K562 (cell line): ENCODE measurements around the gene SAMD14. TPM values are rescaled to one million over a fixed set of nuclear protein-coding genes. Genes with fewer than 3 reads are reported as not detected.

Experiments
- FIP1L1 ChIP-seq: fragments of 200-400 bp; formaldehyde crosslinking; IDR thresholded peaks from 2 replicates; pipeline ENCODE4 v1.6.1; 2018; ENCODE audit warnings: mild to moderate bottlenecking, low read depth, low read length; ENCODE audit not compliant: poor library complexity, severe bottlenecking
- MAFF ChIP-seq: IDR thresholded peaks from 2 replicates; pipeline ENCODE4 v1.6.1; 2012; ENCODE audit warnings: low read length, improper control_type of control experiment
- NCOA4 ChIP-seq: fragments of 450-650 bp; IDR thresholded peaks from 2 replicates; pipeline ENCODE4 v1.6.1; 2018; ENCODE audit warnings: mild to moderate bottlenecking; ENCODE audit not compliant: partially characterized antibody
- POLR2A ChIP-seq: fragments of 450-650 bp; conservative IDR thresholded peaks from 2 replicates; pipeline ENCODE4 v1.6.1; 2016
- SETDB1 ChIP-seq: IDR thresholded peaks from one replicate; pipeline ENCODE4 v1.6.1; 2012; ENCODE audit warnings: low read length, control low read depth, inconsistent platforms
- SNAPC5 ChIP-seq: fragments of 250-450 bp; sonication (Bioruptor Pico); IDR thresholded peaks from 2 replicates; pipeline ENCODE4 v1.8.0; 2021; ENCODE audit warnings: moderate library complexity, mild to moderate bottlenecking, inconsistent platforms
- SPI1 ChIP-seq: IDR thresholded peaks from 2 replicates; pipeline ENCODE4 v1.6.1; 2011; ENCODE audit warnings: low read depth, low read length, control low read depth, borderline replicate concordance
- ZBTB7A ChIP-seq: IDR thresholded peaks from 2 replicates; pipeline ENCODE4 v1.6.1; 2011; ENCODE audit warnings: low read depth, mild to moderate bottlenecking, low read length, moderate library complexity, borderline replicate concordance; ENCODE audit not compliant: control insufficient read depth
- ZFP1 ChIP-seq: fragments of 450-650 bp; formaldehyde crosslinking; IDR thresholded peaks from 2 replicates; pipeline ENCODE4 v1.4.0; 2020; ENCODE audit warnings: mild to moderate bottlenecking, mixed read lengths
- ZNF384 ChIP-seq: IDR thresholded peaks from 2 replicates; pipeline ENCODE4 v1.6.1; 2012; ENCODE audit warnings: low read depth, low read length, improper control_type of control experiment
- ZNF639 ChIP-seq, 2 experiments: fragments of 200-800 bp in 1 of 2; sonication (Bioruptor generic) in 1 of 2; sonication (generic) in 1 of 2; formaldehyde crosslinking in 1 of 2; IDR thresholded peaks in 1 of 2; conservative IDR thresholded peaks in 1 of 2; 2 replicates each; pipeline versions ENCODE4 v1.5.0 to v1.6.1; 2016 to 2020; ENCODE audit warnings: missing compliant biosample characterization in 1 of 2, missing genetic modification characterization in 1 of 2, missing genetic modification reagents in 1 of 2
- ZNF699 ChIP-seq: fragments of 250-450 bp; sonication (Bioruptor Pico); IDR thresholded peaks from 2 replicates; pipeline ENCODE4 v1.8.0; 2021; ENCODE audit warnings: mild to moderate bottlenecking, moderate library complexity; ENCODE audit not compliant: insufficient replicate concordance
- polyA plus RNA-seq, 8 experiments: library from polyadenylated mRNA; depleted of rRNA in 4 of 8; stranded (reverse) in 5 of 8; unstranded in 3 of 8; fragments of >200 nt; fragmentation: Nextera tagmentation in 2 of 8; fragmentation: Illumina TruSeq in 1 of 8; extraction: Ambion mirVana in 2 of 8; extraction: Trizol in 1 of 8; gene quantifications; 2 replicates each; pipeline versions ENCODE4 v1.2.1 to v1.2.3, GENCODE V29; 2011 to 2014; ENCODE audit warnings: inconsistent platforms in 1 of 8, missing spikeins in 1 of 8
- total RNA-seq, 7 experiments: library from RNA; depleted of rRNA in 6 of 7; stranded (reverse); fragments of >200 nt in 6 of 7; fragmentation: Illumina TruSeq in 2 of 7; extraction: Trizol in 2 of 7; gene quantifications; 2 replicates each; pipeline versions ENCODE4 v1.2.1 to v1.2.3, GENCODE V29; 2011 to 2021; ENCODE audit warnings: low replicate concordance in 1 of 7
- TF ChIP-seq, protein P1 (sequence below), 2 experiments: IDR thresholded peaks; 2 replicates each; pipeline ENCODE4 v1.6.1; 2012; ENCODE audit warnings: improper control_type of control experiment in 2 of 2, low read depth in 2 of 2, low read length in 2 of 2, borderline replicate concordance in 1 of 2
- TF ChIP-seq, protein P2 (sequence below): sonication (generic); formaldehyde crosslinking; IDR thresholded peaks from 2 replicates; pipeline ENCODE4 v1.8.0; 2023; ENCODE audit warnings: missing genetic modification reagents, mild to moderate bottlenecking, borderline replicate concordance

Gene SAMD14
- total and polyA plus RNA-seq, 9 of the 15 experiments (the other 6 are each of a cell fraction or from before 2014, with no cell fraction given), result 0.04 to 0.07 TPM; not detected in 7

GRCh38 chr17:50149417-50150353 lies 19.7 kb upstream of the SAMD14 start (continued):
- TF ChIP-seq ZNF639 (CRISPR knock-in tag; conservative IDR thresholded peaks at IDR 0.05 in 1 of 2, IDR thresholded peaks at IDR 0.05 in 1 of 2) (peak in 1 of 2 experiments; percentile 76; a peak in 2 of 4 replicates), NCOA4 (no peak), POLR2A (no peak), ZNF699 (no peak), ZNF384 (no peak), FIP1L1 (no peak), ZFP1 (CRISPR knock-in tag) (no peak), SPI1 (no peak), SETDB1 (no peak), SNAPC5 (CRISPR knock-in tag) (no peak), MAFF (no peak), ZBTB7A (no peak; the same call in 1 of the 2 replicates)
- TF ChIP-seq, protein P1, sequence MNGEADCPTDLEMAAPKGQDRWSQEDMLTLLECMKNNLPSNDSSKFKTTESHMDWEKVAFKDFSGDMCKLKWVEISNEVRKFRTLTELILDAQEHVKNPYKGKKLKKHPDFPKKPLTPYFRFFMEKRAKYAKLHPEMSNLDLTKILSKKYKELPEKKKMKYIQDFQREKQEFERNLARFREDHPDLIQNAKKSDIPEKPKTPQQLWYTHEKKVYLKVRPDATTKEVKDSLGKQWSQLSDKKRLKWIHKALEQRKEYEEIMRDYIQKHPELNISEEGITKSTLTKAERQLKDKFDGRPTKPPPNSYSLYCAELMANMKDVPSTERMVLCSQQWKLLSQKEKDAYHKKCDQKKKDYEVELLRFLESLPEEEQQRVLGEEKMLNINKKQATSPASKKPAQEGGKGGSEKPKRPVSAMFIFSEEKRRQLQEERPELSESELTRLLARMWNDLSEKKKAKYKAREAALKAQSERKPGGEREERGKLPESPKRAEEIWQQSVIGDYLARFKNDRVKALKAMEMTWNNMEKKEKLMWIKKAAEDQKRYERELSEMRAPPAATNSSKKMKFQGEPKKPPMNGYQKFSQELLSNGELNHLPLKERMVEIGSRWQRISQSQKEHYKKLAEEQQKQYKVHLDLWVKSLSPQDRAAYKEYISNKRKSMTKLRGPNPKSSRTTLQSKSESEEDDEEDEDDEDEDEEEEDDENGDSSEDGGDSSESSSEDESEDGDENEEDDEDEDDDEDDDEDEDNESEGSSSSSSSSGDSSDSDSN (IDR thresholded peaks at IDR 0.05; ENCODE audit: borderline replicate concordance in 1 of 2, low read depth in 2 of 2, low read length in 2 of 2), result peak; percentile 99
- TF ChIP-seq, protein P2, sequence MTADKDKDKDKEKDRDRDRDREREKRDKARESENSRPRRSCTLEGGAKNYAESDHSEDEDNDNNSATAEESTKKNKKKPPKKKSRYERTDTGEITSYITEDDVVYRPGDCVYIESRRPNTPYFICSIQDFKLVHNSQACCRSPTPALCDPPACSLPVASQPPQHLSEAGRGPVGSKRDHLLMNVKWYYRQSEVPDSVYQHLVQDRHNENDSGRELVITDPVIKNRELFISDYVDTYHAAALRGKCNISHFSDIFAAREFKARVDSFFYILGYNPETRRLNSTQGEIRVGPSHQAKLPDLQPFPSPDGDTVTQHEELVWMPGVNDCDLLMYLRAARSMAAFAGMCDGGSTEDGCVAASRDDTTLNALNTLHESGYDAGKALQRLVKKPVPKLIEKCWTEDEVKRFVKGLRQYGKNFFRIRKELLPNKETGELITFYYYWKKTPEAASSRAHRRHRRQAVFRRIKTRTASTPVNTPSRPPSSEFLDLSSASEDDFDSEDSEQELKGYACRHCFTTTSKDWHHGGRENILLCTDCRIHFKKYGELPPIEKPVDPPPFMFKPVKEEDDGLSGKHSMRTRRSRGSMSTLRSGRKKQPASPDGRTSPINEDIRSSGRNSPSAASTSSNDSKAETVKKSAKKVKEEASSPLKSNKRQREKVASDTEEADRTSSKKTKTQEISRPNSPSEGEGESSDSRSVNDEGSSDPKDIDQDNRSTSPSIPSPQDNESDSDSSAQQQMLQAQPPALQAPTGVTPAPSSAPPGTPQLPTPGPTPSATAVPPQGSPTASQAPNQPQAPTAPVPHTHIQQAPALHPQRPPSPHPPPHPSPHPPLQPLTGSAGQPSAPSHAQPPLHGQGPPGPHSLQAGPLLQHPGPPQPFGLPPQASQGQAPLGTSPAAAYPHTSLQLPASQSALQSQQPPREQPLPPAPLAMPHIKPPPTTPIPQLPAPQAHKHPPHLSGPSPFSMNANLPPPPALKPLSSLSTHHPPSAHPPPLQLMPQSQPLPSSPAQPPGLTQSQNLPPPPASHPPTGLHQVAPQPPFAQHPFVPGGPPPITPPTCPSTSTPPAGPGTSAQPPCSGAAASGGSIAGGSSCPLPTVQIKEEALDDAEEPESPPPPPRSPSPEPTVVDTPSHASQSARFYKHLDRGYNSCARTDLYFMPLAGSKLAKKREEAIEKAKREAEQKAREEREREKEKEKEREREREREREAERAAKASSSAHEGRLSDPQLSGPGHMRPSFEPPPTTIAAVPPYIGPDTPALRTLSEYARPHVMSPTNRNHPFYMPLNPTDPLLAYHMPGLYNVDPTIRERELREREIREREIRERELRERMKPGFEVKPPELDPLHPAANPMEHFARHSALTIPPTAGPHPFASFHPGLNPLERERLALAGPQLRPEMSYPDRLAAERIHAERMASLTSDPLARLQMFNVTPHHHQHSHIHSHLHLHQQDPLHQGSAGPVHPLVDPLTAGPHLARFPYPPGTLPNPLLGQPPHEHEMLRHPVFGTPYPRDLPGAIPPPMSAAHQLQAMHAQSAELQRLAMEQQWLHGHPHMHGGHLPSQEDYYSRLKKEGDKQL, result no peak
